ENCODE results near the gene CASP14.
"Not testable (repeated sequence)": the region's sequence is repeated elsewhere in the genome, so short reads cannot be mapped to it uniquely, and the experiment has no call there.

The CASP14 gene

DNA sequence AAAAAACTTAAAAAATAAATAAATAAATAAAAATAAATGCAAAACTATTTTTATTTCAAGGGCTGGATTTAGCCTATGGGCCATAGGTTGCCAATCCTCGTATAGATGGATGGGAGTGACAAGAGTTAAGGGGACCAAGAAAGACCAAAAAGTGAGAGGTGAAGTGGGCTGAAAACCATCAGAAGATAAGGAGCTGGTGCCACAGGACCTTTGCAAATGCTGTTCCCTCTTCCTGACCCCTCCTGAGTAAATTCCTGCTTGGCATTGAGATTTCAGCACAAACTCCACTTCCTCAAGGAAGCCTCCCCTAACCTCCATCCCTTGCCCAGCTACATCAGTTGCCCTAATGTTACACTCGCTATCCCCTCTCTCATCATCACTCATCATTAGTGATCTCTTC is 43.7 kb downstream of the CASP14 start:
- Histone ChIP-seq H3K27ac (no peak overlapping the region), H3K4me3 (no peak overlapping the region)
- no peak for DNase-seq (ENCODE audit: low spot score)
- TF ChIP-seq, protein P1, sequence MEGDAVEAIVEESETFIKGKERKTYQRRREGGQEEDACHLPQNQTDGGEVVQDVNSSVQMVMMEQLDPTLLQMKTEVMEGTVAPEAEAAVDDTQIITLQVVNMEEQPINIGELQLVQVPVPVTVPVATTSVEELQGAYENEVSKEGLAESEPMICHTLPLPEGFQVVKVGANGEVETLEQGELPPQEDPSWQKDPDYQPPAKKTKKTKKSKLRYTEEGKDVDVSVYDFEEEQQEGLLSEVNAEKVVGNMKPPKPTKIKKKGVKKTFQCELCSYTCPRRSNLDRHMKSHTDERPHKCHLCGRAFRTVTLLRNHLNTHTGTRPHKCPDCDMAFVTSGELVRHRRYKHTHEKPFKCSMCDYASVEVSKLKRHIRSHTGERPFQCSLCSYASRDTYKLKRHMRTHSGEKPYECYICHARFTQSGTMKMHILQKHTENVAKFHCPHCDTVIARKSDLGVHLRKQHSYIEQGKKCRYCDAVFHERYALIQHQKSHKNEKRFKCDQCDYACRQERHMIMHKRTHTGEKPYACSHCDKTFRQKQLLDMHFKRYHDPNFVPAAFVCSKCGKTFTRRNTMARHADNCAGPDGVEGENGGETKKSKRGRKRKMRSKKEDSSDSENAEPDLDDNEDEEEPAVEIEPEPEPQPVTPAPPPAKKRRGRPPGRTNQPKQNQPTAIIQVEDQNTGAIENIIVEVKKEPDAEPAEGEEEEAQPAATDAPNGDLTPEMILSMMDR (IDR thresholded peaks at IDR 0.05): no peak

DNA sequence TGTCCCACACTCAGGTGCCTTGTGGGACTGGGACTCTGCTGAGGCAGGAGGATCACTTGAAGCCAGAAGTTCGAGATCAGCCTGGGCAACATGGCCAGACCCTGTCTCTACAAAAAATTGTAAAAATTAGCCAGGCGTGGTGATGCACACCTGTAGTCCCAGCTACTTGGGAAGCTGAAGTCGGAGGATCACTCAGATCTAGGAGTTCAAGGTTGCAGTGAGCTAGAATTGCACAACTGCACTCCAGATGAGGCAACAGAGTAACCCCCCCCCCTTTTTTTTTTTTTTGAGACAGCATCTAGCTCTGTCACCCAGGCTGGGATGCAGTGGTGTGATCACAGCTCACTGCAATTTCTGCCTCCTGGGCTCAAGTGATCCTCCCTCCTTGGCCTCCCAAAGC is 46.9 kb downstream of the CASP14 start:
- no peak overlapping the region for H3K27ac ChIP-seq
- no peak for DNase-seq (ENCODE audit: low spot score)
- no peak overlapping the region for H3K4me3 ChIP-seq
- TF ChIP-seq, protein P1 (IDR thresholded peaks at IDR 0.05): no peak

DNA sequence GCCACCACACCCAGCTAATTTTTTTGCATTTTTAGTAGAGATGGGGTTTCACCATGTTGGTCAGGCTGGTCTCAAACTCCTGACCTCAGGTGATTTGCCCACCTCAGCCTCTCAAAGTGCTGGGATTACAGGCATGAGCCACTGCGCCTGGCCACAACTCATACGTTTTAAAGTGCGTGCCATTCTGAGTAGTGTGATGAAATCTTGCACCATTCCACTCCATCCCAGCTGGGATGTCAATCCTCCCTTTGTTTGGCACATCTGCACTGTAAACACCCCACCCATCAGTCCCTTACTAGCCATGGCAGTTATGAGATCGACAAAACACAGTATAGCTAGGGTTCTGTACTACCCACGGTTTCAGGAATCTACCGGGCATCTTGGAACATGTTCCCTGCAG is 48.7 kb downstream of the CASP14 start:
- not testable (repeated sequence) for H3K4me3 ChIP-seq; DNase-seq (ENCODE audit: low spot score); H3K27ac ChIP-seq

DNA sequence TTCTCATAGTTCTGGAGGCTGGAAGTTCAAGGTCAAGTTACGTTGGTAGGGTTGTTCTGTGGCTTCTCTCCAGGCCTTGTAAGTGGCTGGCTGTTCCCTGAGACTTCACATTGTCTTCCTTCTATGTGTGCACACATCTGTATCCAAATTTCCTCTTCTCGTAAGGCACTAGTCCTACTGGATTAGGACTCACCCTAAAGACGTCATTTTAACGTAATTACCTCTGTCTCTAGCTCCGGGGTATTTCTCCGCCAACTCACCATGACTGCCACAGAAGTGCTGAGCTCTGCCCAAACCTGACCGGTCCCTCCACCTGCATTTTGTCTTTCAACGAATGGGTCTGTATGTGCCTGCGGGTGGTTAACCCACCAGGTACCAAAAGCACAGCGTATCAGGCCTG is 49.2 kb downstream of the CASP14 start:
- TF ChIP-seq, protein P1 (IDR thresholded peaks at IDR 0.05): no peak
- Histone ChIP-seq H3K4me3 (no peak overlapping the region), H3K27ac (no peak overlapping the region)
- DNase-seq (ENCODE audit: low spot score): no peak

DNA sequence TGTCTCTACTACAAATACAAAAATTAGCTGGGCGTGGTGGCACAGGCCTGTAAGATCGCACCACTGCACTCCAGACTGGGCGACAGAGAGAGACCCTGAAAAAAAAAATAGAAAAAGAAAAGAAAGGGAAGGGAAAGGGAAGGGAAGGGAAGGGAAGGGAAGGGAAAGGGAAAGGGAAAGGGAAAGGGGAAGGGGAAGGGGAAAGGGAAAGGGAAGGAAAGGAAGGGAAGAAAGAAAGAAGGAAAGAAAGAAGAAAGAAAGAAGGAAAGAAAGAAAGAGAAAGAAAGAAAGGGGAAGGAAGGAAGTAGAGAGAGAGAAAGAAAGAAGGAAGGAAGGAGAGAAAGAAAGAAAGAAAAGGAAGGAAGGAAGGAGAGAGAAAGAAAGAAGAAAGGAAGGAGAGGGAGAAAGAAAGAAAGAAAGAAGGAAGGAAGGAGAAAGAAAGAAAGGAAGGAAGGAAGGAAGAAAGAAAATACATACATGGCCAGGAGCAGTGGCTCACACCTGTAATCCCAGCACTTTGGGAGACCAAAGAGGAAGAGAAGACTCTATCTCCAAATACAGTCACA is 49.8 kb downstream of the CASP14 start:
- no peak for DNase-seq (ENCODE audit: low spot score)
- Histone ChIP-seq H3K27ac (no peak overlapping the region), H3K4me3 (no peak overlapping the region)
- TF ChIP-seq, protein P1 (IDR thresholded peaks at IDR 0.05): no peak

- Histone ChIP-seq H3K4me3 (no peak overlapping the region), H3K27ac (no peak overlapping the region)
- DNase-seq (ENCODE audit: low spot score): no peak
- TF ChIP-seq, protein P1 (IDR thresholded peaks at IDR 0.05): peak; percentile 38
Measured at GRCh38 chr19:15101479-15102082, 52.3 kb downstream of the CASP14 start.

DNA sequence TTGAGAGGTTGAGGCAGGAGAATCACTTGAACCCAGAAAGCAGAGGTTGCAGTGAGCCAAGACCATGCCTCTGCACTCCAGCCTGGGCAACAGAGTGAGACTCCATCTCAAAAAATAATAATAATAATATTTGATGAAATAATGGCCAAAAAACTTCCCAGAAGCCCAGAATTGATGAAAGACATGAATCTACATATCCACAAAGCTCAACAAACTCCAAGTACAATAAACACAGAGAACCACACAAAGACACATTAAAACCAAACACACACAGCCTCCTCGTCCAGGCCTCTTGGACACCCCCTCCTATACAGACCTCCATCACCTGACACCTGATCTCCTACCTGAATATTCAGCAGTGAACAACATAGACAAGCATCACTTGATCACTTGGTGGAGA is 54.7 kb downstream of the CASP14 start:
- no peak for DNase-seq (ENCODE audit: low spot score)
- TF ChIP-seq, protein P1 (IDR thresholded peaks at IDR 0.05): no peak
- no peak overlapping the region for H3K27ac ChIP-seq
- H3K4me3 ChIP-seq: no peak overlapping the region
